ENCODE data around the gene DCPS.
"Not testable (repeated sequence)": the region's sequence is repeated elsewhere in the genome, so short reads cannot be mapped to it uniquely, and the experiment has no call there.

The DCPS gene

DNA sequence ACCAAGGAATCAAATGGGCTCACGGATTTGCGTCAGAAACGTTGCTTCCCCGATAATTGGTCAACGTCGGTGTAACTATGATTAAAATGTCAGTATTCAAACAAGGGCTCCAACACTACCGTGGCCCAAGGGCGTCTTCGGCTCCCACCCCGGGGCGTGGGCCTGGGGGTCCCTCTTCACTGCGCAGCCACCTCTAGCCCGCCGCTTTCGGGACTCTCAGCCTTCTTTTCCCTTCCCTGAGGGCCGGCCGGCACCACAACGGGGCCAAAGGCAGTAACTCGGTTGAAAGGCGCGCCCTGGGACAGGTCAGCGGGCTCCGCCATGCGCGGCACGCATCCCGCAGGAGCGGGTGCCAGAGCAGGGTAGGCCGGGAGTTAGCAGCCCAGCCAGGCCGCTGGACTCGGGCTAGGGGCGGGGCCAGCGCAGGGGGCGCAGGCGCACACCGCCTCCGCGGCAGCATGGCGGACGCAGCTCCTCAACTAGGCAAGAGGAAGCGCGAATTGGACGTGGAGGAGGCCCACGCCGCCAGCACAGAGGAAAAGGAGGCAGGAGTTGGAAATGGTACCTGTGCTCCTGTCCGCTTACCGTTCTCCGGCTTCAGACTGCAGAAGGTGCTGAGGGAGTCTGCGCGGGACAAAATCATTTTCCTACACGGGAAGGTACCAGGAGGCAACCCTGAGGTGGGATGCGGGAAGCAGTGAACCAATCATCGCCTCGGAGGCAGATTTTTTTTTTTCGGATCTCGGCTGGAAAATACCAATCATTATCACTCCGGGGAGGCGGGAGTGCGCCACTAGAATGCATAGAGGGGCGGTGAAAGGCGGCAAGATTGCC, at the start of gene DCPS:
TSS of gene DCPS (plus strand) at position 438 of the 834 bp plus-strand sequence. CDS start at position 459, 21 bp downstream.
- peak; percentile 78 to 82 for DNase-seq (ENCODE audit: low read depth in 1 of 2, low spot score in 1 of 2)

DNA sequence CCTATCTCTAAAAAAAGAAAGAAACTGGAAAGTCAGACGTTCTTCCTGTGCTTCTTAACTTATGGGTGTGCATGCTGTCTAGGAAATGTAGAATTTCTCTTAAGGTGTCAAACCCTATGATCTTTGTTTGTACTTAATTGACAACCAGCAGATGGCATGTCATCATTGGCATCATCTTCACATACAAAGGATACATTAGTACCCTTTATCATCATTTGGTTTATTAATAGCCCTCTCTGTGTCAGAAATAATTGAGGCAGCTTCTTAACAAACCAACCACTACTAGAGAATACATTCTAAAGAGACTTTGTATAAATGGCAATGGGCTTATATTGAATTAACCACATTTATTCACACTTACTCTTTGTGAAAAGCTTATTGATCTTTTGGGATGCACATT, 49.0 kb upstream of the DCPS start:
- no peak for DNase-seq (ENCODE audit: low read depth in 1 of 2, low spot score in 1 of 2)

DNA sequence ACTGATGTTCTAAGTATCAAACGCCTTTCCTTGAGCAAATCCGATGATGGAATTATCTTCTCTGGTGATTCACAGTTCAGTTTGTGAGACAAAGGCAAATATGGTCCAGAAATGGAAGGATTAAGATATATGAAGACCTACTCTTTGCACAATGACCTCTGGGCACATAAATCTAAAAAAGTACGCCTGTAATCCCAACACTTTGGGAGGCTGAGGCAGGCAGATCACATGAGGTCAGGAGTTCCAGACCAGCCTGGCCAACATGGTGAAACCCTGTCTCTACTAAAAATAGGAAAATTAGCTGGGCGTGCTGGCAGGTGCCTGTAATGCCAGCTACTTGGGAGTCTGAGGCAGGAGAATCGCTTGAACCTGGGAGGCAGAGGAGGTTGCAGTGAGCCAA, 48.4 kb upstream of the DCPS start:
- not testable (repeated sequence) for DNase-seq (ENCODE audit: low read depth in 1 of 2, low spot score in 1 of 2)

DNA sequence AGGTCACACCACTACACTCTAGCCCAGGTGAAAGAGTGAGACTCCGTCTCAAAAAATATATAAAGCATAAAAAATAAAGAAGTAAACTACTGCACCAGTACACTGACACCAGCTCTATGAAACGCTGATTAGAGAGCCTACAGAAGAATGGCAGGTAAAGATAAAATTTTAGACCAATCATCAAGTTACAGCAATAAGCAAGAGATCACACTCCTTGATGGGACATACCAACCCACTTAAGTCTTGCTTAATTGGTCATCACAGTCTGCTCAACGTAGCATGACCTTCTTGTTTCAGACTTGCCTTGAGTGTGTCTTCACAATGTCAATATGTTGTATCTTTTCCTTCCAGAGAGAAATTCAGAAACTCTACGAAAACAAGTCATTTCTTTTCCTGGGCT, 47.6 kb upstream of the DCPS start:
- no peak for DNase-seq (ENCODE audit: low read depth in 1 of 2, low spot score in 1 of 2)

GRCh38 chr11:126257144-126257543, 46.7 kb upstream of the DCPS start:
- DNase-seq (ENCODE audit: low read depth in 1 of 2, low spot score in 1 of 2), result no peak

GRCh38 chr11:126257764-126258163, 46.1 kb upstream of the DCPS start:
- no peak for DNase-seq (ENCODE audit: low read depth in 1 of 2, low spot score in 1 of 2)

- DNase-seq (ENCODE audit: low read depth in 1 of 2, low spot score in 1 of 2), result no peak
Observed at GRCh38 chr11:126262216-126262615, 41.6 kb upstream of the DCPS start.

GRCh38 chr11:126263489-126263888, 40.4 kb upstream of the DCPS start:
- no peak for DNase-seq (ENCODE audit: low read depth in 1 of 2, low spot score in 1 of 2)

DNA sequence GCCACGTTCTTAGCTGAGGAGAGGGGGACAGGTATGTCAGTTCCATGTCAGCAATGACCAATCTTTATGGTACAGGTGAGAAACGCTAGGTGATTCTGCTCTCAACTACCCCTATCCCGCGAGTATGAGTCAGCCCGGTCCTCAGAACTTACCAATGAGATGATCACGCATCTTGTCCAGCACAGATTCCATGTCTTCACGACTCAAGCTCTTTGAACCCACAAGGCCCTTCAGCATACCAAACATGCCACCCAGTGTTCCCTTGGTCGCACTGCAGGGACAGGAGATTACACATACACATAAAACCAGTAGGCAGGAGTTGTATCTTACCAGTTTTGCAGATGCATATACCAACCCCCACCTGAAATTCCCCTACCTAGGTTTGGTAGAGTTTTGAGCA, 38.0 kb upstream of the DCPS start:
- DNase-seq (ENCODE audit: low read depth in 1 of 2, low spot score in 1 of 2), result no peak

GRCh38 chr11:126267650-126268049, 36.2 kb upstream of the DCPS start:
- no peak for DNase-seq (ENCODE audit: low read depth in 1 of 2, low spot score in 1 of 2)

- no peak for DNase-seq (ENCODE audit: low read depth in 1 of 2, low spot score in 1 of 2)
Observed at GRCh38 chr11:126268361-126268707, 35.5 kb upstream of the DCPS start.

DNA sequence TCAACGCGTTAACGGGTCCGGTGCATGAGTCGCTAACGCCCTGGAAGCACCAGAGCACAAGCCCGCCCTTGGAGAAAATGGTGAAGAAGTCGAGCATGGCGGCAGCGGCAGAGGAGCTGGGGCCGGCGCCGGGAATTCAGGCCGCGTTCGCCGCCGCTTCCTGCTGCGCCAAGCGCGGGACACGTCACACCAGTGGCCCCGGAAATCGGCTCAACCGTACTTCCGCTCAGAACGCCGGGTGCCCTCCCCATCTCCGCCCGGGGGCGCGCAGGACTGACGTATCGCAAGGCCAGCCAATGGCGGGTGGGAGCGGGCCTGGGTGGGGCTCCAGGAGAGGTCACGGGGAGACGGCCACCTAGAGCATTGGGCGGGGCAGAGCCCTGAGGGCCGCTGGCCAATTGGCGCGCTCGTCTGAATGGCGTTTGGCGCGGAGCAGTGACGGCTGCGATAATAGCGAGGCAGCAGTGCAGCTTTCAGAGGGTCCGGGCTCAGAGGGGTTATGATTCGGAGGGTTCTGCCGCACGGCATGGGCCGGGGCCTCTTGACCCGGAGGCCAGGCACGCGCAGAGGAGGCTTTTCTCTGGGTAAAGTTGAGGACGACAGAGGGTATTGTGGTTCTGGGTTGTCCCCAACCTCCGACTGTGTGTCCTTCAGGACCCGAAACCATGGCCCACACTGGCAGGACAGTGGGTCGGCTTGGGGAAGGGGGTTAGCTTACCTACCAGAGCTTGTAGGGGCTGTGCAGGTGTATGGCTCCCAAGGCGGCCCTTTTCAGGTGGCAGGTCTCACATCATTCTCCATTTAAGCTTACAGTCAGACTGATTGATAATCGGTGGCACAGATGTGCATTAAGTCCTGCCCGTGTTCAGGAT, 34.9 kb upstream of the DCPS start, which contains the start of the genes FOXRED1 and SRPRA:
TSS of gene FOXRED1 (plus strand) at position 447 of the 872 bp plus-strand sequence. CDS start at position 500, 53 bp downstream.
TSS of gene SRPRA (minus strand) at position 188 of the 872 bp plus-strand sequence. CDS start at position 97, 91 bp downstream.
- DNase-seq (ENCODE audit: low read depth in 1 of 2, low spot score in 1 of 2), result peak; percentile 99 to 100

- DNase-seq (ENCODE audit: low read depth in 1 of 2, low spot score in 1 of 2), result no peak
Observed at GRCh38 chr11:126277322-126277721, 26.5 kb upstream of the DCPS start.

GRCh38 chr11:126277780-126278179, 26.1 kb upstream of the DCPS start:
- no peak for DNase-seq (ENCODE audit: low read depth in 1 of 2, low spot score in 1 of 2)

- no peak for DNase-seq (ENCODE audit: low read depth in 1 of 2, low spot score in 1 of 2)
Observed at GRCh38 chr11:126279191-126279590, 24.7 kb upstream of the DCPS start.

DNA sequence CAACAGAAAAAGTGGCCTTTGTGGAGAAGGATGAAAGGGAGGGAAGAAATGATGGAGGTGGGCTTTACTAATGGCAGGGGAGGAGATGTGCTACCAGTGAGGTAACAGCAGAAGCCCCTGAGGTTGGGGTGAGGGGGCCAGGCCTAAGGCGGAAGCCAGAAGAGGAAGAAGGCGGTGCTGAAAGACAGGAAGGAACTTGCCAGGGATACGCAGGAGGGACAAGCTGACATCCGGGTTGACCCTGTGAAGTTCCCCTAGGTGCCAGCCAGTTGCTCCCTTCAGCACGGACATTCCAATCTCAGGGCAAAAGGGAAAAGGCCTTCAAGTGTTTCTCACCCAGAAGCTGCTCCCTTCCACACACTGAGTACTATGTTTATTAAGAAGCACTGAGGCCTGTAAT, 23.3 kb upstream of the DCPS start:
- no peak for DNase-seq (ENCODE audit: low read depth in 1 of 2, low spot score in 1 of 2)

DNA sequence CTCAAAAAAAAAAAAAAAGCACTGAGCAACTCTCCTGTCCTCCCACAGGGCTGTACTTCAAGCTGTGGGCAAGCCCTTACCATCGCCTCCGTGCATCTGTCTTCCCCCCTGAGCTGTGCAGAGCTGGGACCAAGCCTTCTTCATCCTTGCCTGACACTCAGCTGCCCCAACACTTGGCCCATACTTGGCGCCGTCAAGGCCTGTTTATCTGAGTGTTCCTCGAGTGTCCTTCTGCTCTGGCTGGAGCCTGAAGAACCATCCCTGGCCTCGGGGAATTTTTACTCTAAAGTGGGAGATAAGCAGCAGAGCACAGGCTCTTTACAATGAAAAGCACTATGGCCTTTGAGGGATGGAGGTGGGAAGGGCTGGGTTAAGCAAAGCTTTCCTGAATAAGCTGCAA, 22.6 kb upstream of the DCPS start:
- no peak for DNase-seq (ENCODE audit: low read depth in 1 of 2, low spot score in 1 of 2)

DNA sequence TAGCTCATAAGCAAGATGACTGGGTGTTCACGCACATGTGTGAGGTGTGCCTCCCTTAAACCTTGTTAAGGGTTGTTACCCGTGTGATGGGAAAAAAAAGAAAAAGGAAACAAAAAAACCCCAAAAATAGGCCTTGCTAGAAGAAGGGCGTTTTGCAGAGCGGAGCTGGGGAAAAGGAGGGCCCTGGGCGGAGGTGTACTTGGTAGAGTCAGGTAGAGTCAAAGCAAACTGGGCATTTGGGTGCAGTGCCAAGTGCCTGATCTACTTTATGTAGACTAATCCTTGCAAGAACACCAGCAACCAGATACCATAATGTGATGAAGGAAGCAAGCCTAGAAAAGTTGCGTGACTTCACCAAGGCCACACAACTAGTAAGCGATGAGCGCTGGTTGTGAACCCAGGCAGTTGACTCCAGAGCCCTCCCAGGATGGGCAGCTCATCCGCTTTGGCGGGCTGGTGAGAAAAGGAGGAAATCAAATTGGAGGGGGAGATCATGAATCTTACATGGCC, 22.1 kb upstream of the DCPS start:
- no peak for DNase-seq (ENCODE audit: low read depth in 1 of 2, low spot score in 1 of 2)

- DNase-seq (ENCODE audit: low read depth in 1 of 2, low spot score in 1 of 2), result peak in 1 of 2 donors; percentile 14
Observed at GRCh38 chr11:126282361-126282735, 21.5 kb upstream of the DCPS start.

- peak; percentile 35 to 36 for DNase-seq (ENCODE audit: low read depth in 1 of 2, low spot score in 1 of 2)
Observed at GRCh38 chr11:126282736-126283591, 20.9 kb upstream of the DCPS start, which contains the start of gene TIRAP. TIRAP (plus strand) TSS chr11:126283093; CDS start chr11:126290895, 7,802 bp downstream.

GRCh38 chr11:126284829-126285228, 19.0 kb upstream of the DCPS start:
- peak; percentile 60 to 67 for DNase-seq (ENCODE audit: low read depth in 1 of 2, low spot score in 1 of 2)
